GM21528 (cell line): ENCODE measurements around the gene URB2.
"Not testable (repeated sequence)": the region's sequence is repeated elsewhere in the genome, so short reads cannot be mapped to it uniquely, and the experiment has no call there.

Experiments used
- ATAC-seq: cut with Tn5 transposase; IDR thresholded peaks from one replicate; pipeline ENCODE4 v1.9.1; 2021; ENCODE audit warnings: mild to moderate bottlenecking, moderate library complexity; ENCODE audit not compliant: unreplicated experiment, low FRiP score

Gene URB2

DNA sequence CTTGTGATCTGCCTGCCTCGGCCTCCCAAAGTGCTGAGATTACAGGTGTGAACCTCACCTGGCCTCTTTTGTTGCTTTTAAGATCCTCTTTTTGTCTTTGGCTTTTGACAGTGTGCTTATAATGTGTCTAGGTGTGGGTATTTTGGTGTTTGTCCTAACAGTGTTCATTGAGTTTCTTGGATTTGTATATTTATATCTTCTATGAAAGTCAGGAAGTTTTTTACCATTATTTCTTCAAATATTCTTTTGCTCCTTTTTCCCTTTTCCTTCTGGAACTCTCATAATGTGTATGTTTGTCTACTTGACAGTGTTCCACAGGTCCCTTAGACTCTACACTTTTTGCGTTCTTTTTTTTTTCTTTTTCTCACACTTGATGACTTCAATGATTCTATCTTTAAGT, 59.1 kb downstream of the URB2 start:
- no peak for ATAC-seq

DNA sequence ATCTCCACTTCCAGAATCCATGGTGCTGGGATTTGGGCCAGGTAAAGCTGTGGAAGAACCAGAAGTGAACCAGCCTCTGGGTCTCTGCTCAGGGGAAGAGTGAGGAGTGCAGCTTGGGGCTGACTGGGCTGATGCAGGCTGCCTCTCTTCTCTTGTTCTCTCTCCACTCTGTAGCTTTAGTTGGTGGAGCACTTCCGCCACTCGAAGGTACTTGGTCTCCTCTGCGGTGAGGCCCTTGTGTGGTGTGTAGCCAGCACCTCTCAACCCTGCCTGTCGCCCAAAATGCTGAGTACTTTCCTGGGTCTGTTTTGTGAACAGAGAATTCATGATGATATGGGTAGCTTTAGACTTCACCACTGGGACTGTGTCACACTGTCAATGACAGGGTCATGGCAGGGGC, 63.2 kb downstream of the URB2 start:
- ATAC-seq: no peak

DNA sequence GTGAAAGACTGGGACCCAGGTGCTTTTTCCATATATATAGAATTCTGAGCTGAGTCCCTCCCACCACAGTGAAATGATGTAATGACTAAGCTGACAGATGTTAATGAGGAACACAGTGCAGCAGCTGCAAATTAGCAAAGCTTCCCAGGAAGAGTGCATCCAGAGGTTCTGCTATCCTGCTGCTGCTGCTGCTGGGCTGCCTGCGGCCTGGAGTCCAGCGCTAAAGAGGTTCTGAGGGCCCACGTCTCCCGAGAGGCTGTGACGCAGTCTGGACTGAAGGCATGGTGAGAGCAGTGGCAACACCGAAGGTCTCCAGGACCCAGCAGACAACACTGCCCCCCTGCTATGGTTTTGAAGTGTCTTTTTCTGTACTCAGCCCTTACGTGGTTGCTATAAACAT, 63.9 kb downstream of the URB2 start:
- no peak for ATAC-seq

DNA sequence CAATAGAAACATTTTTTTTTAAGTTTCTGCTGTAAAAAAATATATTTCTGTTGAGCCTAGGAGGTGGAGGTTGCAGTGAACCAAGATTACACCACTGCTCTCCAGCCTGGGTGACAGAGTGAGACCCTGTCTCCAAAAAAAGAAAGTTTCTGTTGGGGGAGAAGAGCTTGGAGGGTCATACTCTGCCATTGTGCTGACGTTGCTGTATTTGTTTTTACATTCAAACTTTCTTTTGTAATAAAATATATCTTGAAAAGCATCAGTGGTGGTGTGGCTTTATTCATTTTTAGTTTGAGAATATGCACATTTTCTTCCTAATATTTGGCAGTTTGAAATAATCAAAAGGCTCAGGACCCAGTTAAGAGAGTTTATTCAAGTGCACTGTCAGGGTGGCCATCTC, 64.6 kb downstream of the URB2 start:
- ATAC-seq: no peak

DNA sequence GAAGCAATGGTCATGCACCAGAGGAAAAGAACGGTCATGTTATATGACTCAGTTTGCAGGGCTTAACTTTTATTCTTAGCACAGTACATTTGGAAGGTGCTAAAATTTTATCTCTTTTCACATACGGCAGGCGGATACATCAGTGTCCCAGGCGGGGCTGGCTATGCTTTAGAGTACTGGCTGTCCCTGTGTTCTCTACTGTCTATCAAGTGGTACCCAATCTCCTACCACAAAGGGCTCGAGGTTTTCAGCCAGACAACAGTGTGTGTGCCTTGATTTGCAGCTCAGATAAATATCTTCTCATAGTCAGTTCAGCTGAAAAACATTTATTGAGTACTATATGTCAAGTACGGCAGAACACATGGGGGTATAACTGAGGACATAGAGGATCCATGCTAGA, 65.3 kb downstream of the URB2 start:
- ATAC-seq: no peak

DNA sequence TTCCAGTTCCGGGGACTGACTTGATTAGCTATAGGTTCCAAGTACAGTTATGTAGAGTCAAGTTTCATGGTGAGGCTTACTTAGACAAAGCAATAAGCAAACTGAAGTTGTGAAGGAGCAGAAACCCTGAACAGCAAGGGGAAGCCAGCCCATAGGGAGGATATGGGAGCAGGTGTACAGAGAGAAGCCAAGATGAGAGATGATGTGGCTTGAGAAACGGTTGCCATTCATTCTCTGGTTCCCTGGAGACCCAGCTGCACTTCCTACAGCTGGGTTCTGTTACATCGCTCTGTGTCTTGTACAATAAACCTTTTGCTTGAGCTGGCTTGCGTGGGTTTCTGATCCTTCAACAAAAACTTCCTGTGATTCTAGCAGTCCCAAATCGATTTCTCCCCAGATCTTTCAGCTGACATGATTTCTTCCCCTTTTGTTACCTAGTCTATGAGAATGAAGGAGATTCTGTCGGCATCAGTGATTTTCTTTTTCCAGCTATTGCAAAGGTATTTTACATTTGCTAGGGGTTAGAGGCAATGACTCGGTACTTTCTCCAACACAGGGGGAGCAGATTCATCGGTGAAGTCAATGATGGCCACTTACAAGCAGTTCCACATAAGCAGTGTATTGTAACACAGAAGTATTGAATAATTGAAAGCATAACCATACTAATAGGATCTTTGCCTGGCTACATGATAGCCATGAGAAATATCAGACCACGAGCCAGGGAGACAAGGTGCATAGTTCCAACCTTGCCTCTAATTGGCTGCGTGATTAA, 67.3 kb downstream of the URB2 start:
- no peak for ATAC-seq

DNA sequence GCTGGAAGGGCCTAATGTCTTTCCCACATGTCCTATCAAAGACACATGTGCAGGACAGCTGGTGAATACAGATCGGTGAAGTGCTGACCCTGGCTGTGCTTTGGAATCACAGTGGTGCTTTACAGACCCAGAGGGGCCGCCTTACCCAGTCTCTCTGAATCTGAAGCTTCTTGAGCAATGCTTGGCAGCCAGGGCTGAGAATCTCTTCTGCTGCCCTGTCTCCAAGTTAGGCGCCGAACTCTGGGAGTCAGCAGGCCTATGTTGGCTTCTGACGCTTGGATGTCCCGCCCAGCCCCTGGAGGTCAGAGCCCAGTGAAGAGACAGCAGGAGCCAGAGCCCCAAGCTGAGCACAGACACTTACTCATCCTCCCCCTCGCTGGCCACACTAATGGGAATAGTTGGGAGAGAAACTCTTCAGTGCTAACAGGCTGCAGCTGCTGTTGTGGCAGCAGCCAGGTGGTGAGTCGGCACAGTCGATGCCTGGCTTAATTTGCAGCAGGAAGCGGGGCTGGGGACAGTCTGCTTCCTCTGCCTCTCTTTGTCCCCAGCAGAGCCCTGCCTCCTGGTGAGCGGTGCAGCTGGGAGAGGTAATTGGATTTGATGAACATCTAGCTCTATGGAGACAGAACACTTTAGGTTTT, 68.1 kb downstream of the URB2 start:
- no peak for ATAC-seq

DNA sequence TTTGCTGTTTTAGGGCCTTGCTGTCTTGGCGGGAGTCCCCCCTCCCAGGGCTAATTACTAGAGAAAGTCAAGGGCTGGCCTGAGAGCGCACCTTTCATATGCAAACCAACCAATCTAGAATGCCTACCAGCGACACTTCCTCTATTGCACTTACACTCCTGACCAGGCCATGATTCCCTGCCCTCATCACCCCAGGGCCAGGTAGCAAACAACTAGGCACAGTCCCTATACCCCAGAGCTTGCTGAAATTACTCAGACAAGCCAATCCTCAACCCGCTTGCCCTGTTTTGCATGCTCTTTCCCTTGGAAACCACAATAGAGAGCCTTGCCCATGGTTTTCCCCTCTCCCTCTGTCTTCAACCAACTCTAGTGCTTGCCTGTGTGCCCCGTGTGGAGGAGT, 70.3 kb downstream of the URB2 start:
- no peak for ATAC-seq

DNA sequence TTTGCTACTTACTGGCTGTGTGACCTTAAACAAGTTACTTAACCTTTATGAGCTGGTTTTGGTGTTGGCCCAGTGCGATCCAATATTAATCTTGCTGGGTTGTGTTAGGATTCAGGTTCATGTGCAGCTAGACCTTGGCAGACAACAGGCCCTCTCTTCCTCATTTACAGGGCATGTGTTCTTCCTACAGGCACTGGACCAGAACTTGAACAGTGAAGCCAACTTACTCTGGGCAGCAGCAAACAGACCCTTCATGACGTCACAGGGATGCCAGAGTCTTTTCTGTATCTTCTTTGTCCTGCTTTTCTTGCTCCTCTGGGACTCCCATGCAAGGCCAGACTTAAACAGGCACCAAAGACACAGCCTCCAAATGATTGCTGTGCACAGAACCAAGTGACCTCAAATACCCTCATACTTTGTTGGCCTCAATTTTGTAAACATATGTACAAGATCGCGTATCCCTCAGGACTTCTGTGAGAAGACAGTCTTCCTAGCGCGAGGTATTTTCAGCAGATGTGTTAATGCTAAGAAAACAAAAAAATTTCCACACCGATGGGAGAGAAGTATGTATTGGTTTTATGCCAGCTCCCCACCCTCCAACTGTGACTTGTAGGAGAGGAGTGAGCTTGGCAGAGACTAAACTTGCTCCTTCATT, 73.7 kb downstream of the URB2 start:
- ATAC-seq: no peak

DNA sequence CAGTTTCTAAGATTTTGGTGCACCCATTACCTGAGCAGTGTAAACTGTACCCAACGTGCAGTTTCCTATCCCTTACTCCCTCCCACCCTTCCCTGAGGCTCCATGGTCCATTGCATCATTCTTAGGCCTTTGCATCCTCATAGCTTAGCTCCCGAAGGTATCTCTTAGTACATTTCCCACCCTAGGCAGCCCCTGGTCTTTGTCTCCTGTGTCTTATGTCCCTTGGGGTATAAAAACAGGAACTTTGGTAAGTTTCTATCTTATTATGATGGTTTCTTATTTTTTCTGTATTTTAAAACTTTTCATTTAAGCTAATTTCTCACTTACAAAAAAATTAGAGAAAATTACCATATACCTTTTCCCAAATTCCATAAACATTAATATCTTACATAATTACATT, 78.1 kb downstream of the URB2 start:
- ATAC-seq: no peak

DNA sequence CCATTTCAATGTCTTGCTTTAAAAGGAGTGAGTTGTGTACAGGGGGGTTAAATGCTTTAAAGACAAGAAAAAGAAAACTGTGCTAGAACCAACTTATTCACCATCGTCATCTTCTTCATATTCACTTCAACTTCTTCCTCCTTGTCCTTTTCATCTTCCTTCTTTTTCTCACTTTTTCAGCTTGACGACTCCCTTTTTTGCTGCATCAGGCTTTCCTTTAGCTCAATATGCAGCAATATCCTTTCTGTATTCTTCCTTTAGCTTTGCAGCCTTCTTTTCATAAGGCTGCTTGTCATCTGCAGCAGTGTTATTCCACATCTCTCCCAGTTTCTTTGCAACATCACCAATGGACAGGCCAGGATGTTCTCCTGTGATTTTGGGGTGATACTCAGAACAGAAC, 79.1 kb downstream of the URB2 start:
- not testable (repeated sequence) for ATAC-seq

DNA sequence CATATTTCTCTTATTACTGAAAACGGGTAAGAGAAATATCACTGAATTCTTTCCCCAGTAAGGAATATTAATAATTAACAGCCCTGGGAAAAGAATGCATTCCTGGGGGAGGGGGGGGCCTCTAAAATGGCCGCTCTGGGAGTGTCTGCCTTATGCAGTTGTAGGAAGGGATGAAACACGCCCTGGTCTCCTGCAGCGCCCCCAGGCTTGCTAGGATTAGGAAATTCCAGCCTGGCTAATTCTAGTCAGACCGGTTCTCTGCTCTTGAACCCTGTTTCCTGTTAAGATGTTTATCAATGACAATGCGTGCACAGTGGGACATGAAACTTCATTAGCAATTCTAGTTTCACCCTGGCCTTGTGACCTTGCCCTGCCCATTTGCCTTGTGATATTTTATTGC, 81.1 kb downstream of the URB2 start:
- ATAC-seq: not testable (repeated sequence)

DNA sequence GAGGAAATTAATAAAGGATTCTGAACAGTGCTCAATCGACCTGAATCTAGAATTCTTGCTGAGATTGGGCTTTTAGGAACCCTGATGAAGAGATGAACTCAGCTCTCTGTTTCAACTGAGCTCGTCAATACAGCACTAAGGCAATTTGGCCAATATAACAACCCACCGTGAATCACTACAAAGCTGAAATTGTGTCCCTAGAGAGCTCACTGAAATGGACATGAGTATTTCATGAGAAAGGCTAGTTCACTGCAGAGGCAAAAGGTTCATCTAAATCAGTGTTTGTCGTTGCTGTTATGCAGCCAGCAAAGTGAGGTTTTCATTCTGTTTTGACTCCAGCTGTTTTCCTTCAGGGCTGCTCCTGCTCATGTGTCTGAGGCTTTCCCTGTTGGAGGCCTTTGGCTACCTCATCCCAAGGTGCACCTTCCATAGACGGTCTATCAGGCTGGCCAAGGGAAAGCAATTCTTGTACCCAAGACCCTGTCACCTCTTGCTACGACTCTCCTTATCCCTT, 83.5 kb downstream of the URB2 start:
- no peak for ATAC-seq
